Keratinocyte (primary cell): ENCODE results near the gene TPK1. TPM values are rescaled to one million over a fixed set of nuclear protein-coding genes. Genes with fewer than 3 reads are reported as not detected.

Experiments used
- DNase-seq: peaks from one replicate; pipeline ENCODE4 v3.0.0-alpha.2; 2011; ENCODE audit warnings: low read depth, missing footprints, low spot score
- FAIRE-seq: peaks from 2 replicates; lab custom pipeline; 2011; peaks lifted over from hg19 to GRCh38; lab: Jason Lieb, UNC
- H2AFZ ChIP-seq: 2 replicates; pipeline ENCODE4 v1.6.0; 2012; ENCODE audit warnings: low read length, control low read depth, inconsistent platforms; ENCODE audit not compliant: control insufficient read depth
- H3K27ac ChIP-seq: 2 replicates; pipeline ENCODE4 v1.5.1; 2011; ENCODE audit warnings: low read length; ENCODE audit not compliant: control insufficient read depth, insufficient read depth
- H3K27me3 ChIP-seq: 3 replicates; pipeline ENCODE4 v1.6.0; 2011; ENCODE audit warnings: low read length; ENCODE audit not compliant: control insufficient read depth, insufficient read depth; ENCODE audit errors: extremely low read depth
- H3K36me3 ChIP-seq, 2 experiments: 2 replicates in 1 of 2; 3 replicates in 1 of 2; pipeline ENCODE4 v1.5.1; 2011; ENCODE audit warnings: low read length in 2 of 2, mild to moderate bottlenecking in 1 of 2; ENCODE audit not compliant: control insufficient read depth in 2 of 2, insufficient read depth in 2 of 2; ENCODE audit errors: extremely low read depth in 1 of 2
- H3K4me1 ChIP-seq: 3 replicates; pipeline ENCODE4 v1.5.1; 2011; ENCODE audit warnings: low read length; ENCODE audit not compliant: control insufficient read depth, insufficient read depth; ENCODE audit errors: extremely low read depth
- H3K4me2 ChIP-seq: 3 replicates; pipeline ENCODE4 v1.6.0; 2011; ENCODE audit warnings: low read depth, low read length; ENCODE audit not compliant: control insufficient read depth, insufficient read depth; ENCODE audit errors: extremely low read depth
- H3K4me3 ChIP-seq, 3 experiments: fragments of 200-600 bp in 1 of 3; sonication (generic) in 1 of 3; 2 replicates in 2 of 3; 3 replicates in 1 of 3; pipeline ENCODE4 v1.5.1; 2011 to 2016; ENCODE audit warnings: low read length in 3 of 3, mild to moderate bottlenecking in 3 of 3, control low read depth in 2 of 3, inconsistent platforms in 1 of 3, low read depth in 1 of 3, mixed read lengths in 1 of 3, mixed run types in 1 of 3, moderate library complexity in 1 of 3; ENCODE audit not compliant: control insufficient read depth in 2 of 3, insufficient read depth in 2 of 3; ENCODE audit errors: extremely low read depth in 1 of 3
- H3K79me2 ChIP-seq: 2 replicates; pipeline ENCODE4 v1.6.0; 2012; ENCODE audit warnings: low read length; ENCODE audit not compliant: control insufficient read depth, insufficient read depth
- H3K9ac ChIP-seq: 3 replicates; pipeline ENCODE4 v1.6.0; 2011; ENCODE audit warnings: low read length; ENCODE audit not compliant: control insufficient read depth, insufficient read depth; ENCODE audit errors: extremely low read depth
- H3K9me1 ChIP-seq: 3 replicates; pipeline ENCODE4 v1.6.0; 2011; ENCODE audit warnings: low read length; ENCODE audit not compliant: control insufficient read depth, insufficient read depth; ENCODE audit errors: extremely low read depth
- H3K9me3 ChIP-seq: 2 replicates; pipeline ENCODE4 v1.5.1; 2012; ENCODE audit warnings: low read depth, low read length; ENCODE audit not compliant: control insufficient read depth
- H4K20me1 ChIP-seq: 3 replicates; pipeline ENCODE4 v1.6.0; 2011; ENCODE audit warnings: low read length; ENCODE audit not compliant: control insufficient read depth, insufficient read depth; ENCODE audit errors: extremely low read depth
- EZH2 ChIP-seq: IDR thresholded peaks from one replicate; pipeline ENCODE4 v1.6.1; 2012; ENCODE audit warnings: inconsistent platforms, mild to moderate bottlenecking, low read length, moderate library complexity
- dilution Hi-C: fragments of 300-500 bp; cut with MboI; formaldehyde crosslinking; loops from one replicate; pipeline ENCODE4 v1.7.0; 2020; ENCODE audit warnings: low sequenced_read_pairs; ENCODE audit not compliant: extremely low pct_ligation_motif_present
- polyA plus RNA-seq, 5 experiments: library from polyadenylated mRNA; depleted of rRNA in 3 of 5; stranded (reverse) in 3 of 5; stranded (forward) in 1 of 5; unstranded in 1 of 5; fragments of >200 nt; gene quantifications; 1 replicate in 1 of 5; 2 replicates in 3 of 5; 3 replicates in 1 of 5; pipeline versions ENCODE4 v1.2.1 to v1.2.3, GENCODE V29; 2011 to 2012; ENCODE audit warnings: missing spikeins in 2 of 5, low read depth in 1 of 5, low replicate concordance in 1 of 5
- TF ChIP-seq, protein P1 (sequence below), 3 experiments: IDR thresholded peaks in 1 of 3; conservative IDR thresholded peaks in 1 of 3; optimal IDR thresholded peaks in 1 of 3; 2 replicates in 2 of 3; 3 replicates in 1 of 3; pipeline versions ENCODE3 to v1.5.1; 2011; ENCODE audit warnings: low read length in 3 of 3, mild to moderate bottlenecking in 3 of 3, moderate library complexity in 2 of 3, control low read depth in 1 of 3, inconsistent platforms in 1 of 3; ENCODE audit not compliant: insufficient read depth in 2 of 3; ENCODE audit errors: extremely low read depth in 1 of 3

TPK1 gene
- polyA plus RNA-seq, 1 donor (not counting 4 experiments of a cell fraction or from before 2014, with no cell fraction given), result 1.9 TPM

DNA sequence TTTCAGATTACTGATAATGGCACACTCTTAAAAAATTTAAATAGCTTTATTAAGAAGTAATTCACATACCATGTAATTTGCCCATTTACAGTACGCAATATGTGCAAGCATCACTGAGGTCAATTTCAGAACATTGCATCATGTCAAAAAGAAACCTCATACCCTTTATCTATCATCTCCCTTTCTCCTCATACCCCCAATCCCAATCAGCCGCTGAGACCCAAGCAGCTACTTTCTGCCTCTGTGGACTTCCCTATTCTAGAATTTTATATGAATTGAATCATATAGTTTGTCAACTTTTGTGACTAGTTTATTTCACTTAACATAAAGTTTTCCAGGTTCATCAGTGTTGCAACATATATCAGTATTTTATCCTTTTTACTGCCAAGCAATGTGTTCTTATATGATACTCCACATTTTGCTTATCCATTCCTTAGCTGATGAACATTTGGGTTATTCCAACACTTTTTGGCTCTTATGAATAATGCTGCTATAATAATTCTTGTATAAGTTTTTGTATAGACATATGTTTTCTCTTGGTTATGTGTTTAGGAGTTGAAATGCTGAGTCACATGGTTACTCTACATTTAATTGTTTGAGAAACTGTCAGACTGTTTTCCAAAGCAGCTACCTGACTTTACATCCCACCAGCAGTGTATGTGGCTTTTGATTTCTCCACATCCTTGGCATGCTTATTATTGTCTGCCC is 26.9 kb upstream of the TPK1 start:
- Histone ChIP-seq H3K79me2 (no peaks in the 10 kb centered on the region), H3K4me2 (no peak overlapping the region), H2AFZ (no peak overlapping the region), H3K4me3 (no peak overlapping the region), H3K9ac (no peak overlapping the region), H4K20me1 (no peaks in the 10 kb centered on the region), H3K27ac (no peak overlapping the region), H3K27me3 (no peaks in the 10 kb centered on the region), H3K9me3 (no peaks in the 10 kb centered on the region), H3K4me1 (no peaks in the 10 kb centered on the region), H3K36me3 (no peaks in the 10 kb centered on the region), H3K9me1 (no peaks in the 10 kb centered on the region)
- no peak for FAIRE-seq
- no peak for DNase-seq
- dilution Hi-C loops, result no loop called here
- TF ChIP-seq, protein P1, sequence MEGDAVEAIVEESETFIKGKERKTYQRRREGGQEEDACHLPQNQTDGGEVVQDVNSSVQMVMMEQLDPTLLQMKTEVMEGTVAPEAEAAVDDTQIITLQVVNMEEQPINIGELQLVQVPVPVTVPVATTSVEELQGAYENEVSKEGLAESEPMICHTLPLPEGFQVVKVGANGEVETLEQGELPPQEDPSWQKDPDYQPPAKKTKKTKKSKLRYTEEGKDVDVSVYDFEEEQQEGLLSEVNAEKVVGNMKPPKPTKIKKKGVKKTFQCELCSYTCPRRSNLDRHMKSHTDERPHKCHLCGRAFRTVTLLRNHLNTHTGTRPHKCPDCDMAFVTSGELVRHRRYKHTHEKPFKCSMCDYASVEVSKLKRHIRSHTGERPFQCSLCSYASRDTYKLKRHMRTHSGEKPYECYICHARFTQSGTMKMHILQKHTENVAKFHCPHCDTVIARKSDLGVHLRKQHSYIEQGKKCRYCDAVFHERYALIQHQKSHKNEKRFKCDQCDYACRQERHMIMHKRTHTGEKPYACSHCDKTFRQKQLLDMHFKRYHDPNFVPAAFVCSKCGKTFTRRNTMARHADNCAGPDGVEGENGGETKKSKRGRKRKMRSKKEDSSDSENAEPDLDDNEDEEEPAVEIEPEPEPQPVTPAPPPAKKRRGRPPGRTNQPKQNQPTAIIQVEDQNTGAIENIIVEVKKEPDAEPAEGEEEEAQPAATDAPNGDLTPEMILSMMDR (optimal IDR thresholded peaks at IDR 0.05 in 1 of 3, IDR thresholded peaks at IDR 0.05 in 1 of 3, conservative IDR thresholded peaks at IDR 0.05 in 1 of 3; ENCODE audit: extremely low read depth in 1 of 3, insufficient read depth in 2 of 3, low read length in 3 of 3), result no peak
- TF ChIP-seq EZH2, result no peak

DNA sequence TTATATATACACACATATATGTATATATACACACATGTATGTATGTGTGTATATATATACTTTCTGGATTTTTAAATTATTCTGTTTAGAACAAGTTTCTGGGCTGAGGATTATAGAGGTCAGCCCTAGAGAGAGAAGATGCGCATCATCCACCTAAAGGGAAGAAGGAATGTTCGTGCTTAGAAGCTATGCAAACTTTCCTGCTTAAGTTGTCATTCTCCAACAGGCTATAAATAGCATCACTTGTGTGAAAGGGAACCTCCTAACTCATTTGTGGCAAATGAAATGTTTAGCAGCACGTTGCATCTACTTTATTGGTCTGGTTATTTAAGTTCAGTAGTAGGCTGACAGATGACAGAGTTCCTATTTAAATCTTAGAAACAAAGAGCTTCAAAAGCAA is 23.9 kb upstream of the TPK1 start:
- no peaks in the 10 kb centered on the region for H3K4me1 ChIP-seq
- no peak overlapping the region for H2AFZ ChIP-seq
- dilution Hi-C loops, result no loop called here
- no peak overlapping the region for H3K4me3 ChIP-seq
- no peak overlapping the region for H3K27ac ChIP-seq
- no peaks in the 10 kb centered on the region for H3K79me2 ChIP-seq
- no peaks in the 10 kb centered on the region for H3K36me3 ChIP-seq
- H3K9me3 ChIP-seq, result no peaks in the 10 kb centered on the region
- H4K20me1 ChIP-seq, result no peaks in the 10 kb centered on the region
- TF ChIP-seq, protein P1 (optimal IDR thresholded peaks at IDR 0.05 in 1 of 3, IDR thresholded peaks at IDR 0.05 in 1 of 3, conservative IDR thresholded peaks at IDR 0.05 in 1 of 3; ENCODE audit: extremely low read depth in 1 of 3, insufficient read depth in 2 of 3, low read length in 3 of 3), result no peak
- TF ChIP-seq EZH2, result no peak
- no peaks in the 10 kb centered on the region for H3K27me3 ChIP-seq
- DNase-seq (no peak), FAIRE-seq (no peak)
- no peaks in the 10 kb centered on the region for H3K9me1 ChIP-seq
- H3K4me2 ChIP-seq, result no peak overlapping the region
- no peak overlapping the region for H3K9ac ChIP-seq
